HG03103 (cell line): ENCODE results near the gene SIVA1.

ENCODE experiments used
- ATAC-seq: cut with Tn5 transposase; IDR thresholded peaks from one replicate; pipeline ENCODE4 v1.9.1; 2021; ENCODE audit warnings: low read depth; ENCODE audit not compliant: unreplicated experiment

SIVA1 gene

GRCh38 chr14:104782086-104782807 is 29.3 kb downstream of the SIVA1 start:
- no peak for ATAC-seq

- ATAC-seq: no peak
These were observed 29.8 kb downstream of the SIVA1 start for GRCh38 chr14:104782808-104783139.

- no peak for ATAC-seq
These were observed 30.7 kb downstream of the SIVA1 start for GRCh38 chr14:104783484-104784217.

GRCh38 chr14:104784218-104784568 is 31.2 kb downstream of the SIVA1 start:
- ATAC-seq: no peak

GRCh38 chr14:104784846-104785707 is 32.1 kb downstream of the SIVA1 start:
- no peak for ATAC-seq

GRCh38 chr14:104785708-104786080 is 32.7 kb downstream of the SIVA1 start:
- ATAC-seq: no peak

- ATAC-seq: no peak
These were observed 33.2 kb downstream of the SIVA1 start for GRCh38 chr14:104786091-104786586.

GRCh38 chr14:104786726-104787675 is 34.1 kb downstream of the SIVA1 start:
- no peak for ATAC-seq

- ATAC-seq: no peak
These were observed 34.8 kb downstream of the SIVA1 start for GRCh38 chr14:104787736-104788135.

GRCh38 chr14:104788161-104788818 is 35.3 kb downstream of the SIVA1 start:
- no peak for ATAC-seq

GRCh38 chr14:104788873-104789663 is 36.1 kb downstream of the SIVA1 start:
- ATAC-seq: no peak

- no peak for ATAC-seq
These were observed 37.1 kb downstream of the SIVA1 start for GRCh38 chr14:104789752-104790743.

- ATAC-seq: no peak
These were observed 38.5 kb downstream of the SIVA1 start for GRCh38 chr14:104791425-104791824.

GRCh38 chr14:104792101-104792884 is 39.3 kb downstream of the SIVA1 start:
- ATAC-seq: no peak

- ATAC-seq: no peak
These were observed 40.2 kb downstream of the SIVA1 start for GRCh38 chr14:104792945-104793702.

GRCh38 chr14:104793703-104793959 is 40.7 kb downstream of the SIVA1 start:
- ATAC-seq: no peak
